ENCODE data around the gene ATP8A2.

The ATP8A2 gene

GRCh38 chr13:26030331-26030730 lies 658.6 kb downstream of the ATP8A2 start:
- TF ChIP-seq CTCF (IDR thresholded peaks at IDR 0.05; ENCODE audit: low read length, missing control alignments) = no peak
- no peak overlapping the region for H3K4me3 ChIP-seq (replicated peaks; ENCODE audit: low read depth, low read length)
- no peak for DNase-seq (ENCODE audit: low read depth)

- no peak overlapping the region for H3K4me3 ChIP-seq (replicated peaks; ENCODE audit: low read depth, low read length)
- TF ChIP-seq CTCF (IDR thresholded peaks at IDR 0.05; ENCODE audit: low read length, missing control alignments) = no peak
Observed at GRCh38 chr13:26034018-26034417, 662.2 kb downstream of the ATP8A2 start.

GRCh38 chr13:26036383-26036782 lies 664.6 kb downstream of the ATP8A2 start:
- TF ChIP-seq CTCF (IDR thresholded peaks at IDR 0.05; ENCODE audit: low read length, missing control alignments) = no peak
- no peak for DNase-seq (ENCODE audit: low read depth)
- H3K4me3 ChIP-seq (replicated peaks; ENCODE audit: low read depth, low read length) = no peak overlapping the region

More at GRCh38 chr13:26034018-26034417, 662.2 kb downstream of the ATP8A2 start:
- no peak for DNase-seq (ENCODE audit: low read depth)

- TF ChIP-seq CTCF (IDR thresholded peaks at IDR 0.05; ENCODE audit: low read length, missing control alignments) = peak; percentile 43
- H3K4me3 ChIP-seq (replicated peaks; ENCODE audit: low read depth, low read length) = no peak overlapping the region
- DNase-seq (ENCODE audit: low read depth) = no peak
Observed at GRCh38 chr13:26037302-26037701, 665.5 kb downstream of the ATP8A2 start.

- H3K4me3 ChIP-seq (replicated peaks; ENCODE audit: low read depth, low read length) = no peak overlapping the region
- DNase-seq (ENCODE audit: low read depth) = no peak
- no peak for TF ChIP-seq CTCF (IDR thresholded peaks at IDR 0.05; ENCODE audit: low read length, missing control alignments)
Observed at GRCh38 chr13:26038931-26039475, 667.2 kb downstream of the ATP8A2 start.

GRCh38 chr13:26041444-26041843 lies 669.7 kb downstream of the ATP8A2 start:
- no peak for TF ChIP-seq CTCF (IDR thresholded peaks at IDR 0.05; ENCODE audit: low read length, missing control alignments)
- DNase-seq (ENCODE audit: low read depth) = no peak
- H3K4me3 ChIP-seq (replicated peaks; ENCODE audit: low read depth, low read length) = no peak overlapping the region

- DNase-seq (ENCODE audit: low read depth) = no peak
- no peak overlapping the region for H3K4me3 ChIP-seq (replicated peaks; ENCODE audit: low read depth, low read length)
- no peak for TF ChIP-seq CTCF (IDR thresholded peaks at IDR 0.05; ENCODE audit: low read length, missing control alignments)
Observed at GRCh38 chr13:26042785-26043184, 671.0 kb downstream of the ATP8A2 start.
